ENCODE data around the gene SEPTIN10. TPM values are rescaled to one million over a fixed set of nuclear protein-coding genes. Genes with fewer than 3 reads are reported as not detected.

The SEPTIN10 gene
- total RNA-seq, 2 donors from 2014 or later, result 66.3 to 94.9 TPM

DNA sequence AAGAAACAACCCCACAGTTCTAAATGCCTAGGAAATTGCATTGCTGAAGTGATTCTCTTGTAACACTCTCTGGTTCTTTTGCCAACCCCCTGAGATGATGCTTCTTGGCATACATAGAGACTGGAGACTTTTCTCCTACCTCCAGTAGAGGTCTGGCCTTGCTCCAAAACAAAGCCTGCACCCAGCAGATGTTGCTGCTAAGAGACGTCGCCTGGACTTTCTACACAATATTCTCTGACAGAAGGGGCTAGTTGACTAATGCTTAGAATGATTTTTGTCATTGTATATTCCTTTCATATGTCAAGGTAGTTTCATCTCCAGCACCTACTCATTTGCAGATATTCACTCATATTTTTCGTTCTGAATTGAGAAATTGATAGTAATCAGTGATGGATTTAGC is 25.0 kb upstream of the SEPTIN10 start:
- Histone ChIP-seq H3K27me3 (replicated peaks; ENCODE audit: insufficient read depth) (no peaks in the 10 kb centered on the region), H3K27ac (no peak overlapping the region), H3K9me3 (no peaks in the 10 kb centered on the region), H3K4me1 (replicated peaks) (no peaks in the 10 kb centered on the region), H3K4me3 (no peak overlapping the region), H3K36me3 (no peaks in the 10 kb centered on the region)
- DNase-seq (ENCODE audit: low spot score), result no peak
- TF ChIP-seq POLR2AphosphoS5 (IDR thresholded peaks at IDR 0.05), result no peak
- intact Hi-C loops (cut with DNase I), result no loop called here
- 43% methylated on average over 3 of the region's 3 CpGs for WGBS

DNA sequence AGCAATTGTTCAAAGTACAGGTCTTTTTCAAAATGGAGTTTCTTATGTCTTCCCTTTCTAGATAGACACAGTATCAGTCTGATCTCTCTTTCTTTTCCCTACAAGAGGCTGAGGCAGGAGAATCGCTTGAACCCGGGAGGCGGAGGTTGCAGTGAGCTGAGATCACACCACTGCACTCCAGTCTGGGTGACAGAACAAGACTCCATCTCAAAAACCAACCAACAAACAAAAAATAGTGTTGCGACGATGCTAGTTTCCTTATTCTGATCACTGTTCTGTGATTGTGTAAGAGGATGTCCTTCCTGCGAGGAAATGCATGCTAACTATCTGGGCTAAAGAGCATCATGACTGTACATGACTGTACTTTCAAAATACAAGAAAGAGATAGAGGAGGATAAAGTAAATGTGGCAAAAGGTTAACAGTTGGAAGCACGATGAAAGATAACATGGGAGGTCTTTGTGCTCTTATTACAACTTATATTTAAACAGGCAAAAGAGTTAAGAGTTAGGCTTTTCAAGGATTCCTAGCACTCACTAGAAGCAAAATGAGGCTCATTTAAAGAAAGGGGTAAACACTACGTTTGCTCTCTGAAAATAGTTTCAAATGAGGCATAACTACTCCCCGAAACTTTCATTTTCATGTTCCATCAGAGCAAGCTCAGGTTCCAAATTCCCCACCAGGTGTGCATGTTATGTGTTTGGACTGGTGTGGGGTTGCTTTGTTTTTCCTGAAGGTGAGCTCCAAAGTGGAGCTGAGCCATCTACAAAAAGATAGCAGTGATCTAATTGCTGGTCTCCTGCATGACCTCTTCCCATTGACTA is 24.2 kb upstream of the SEPTIN10 start:
- intact Hi-C loops (cut with DNase I), result no loop called here
- WGBS, result 64% methylated on average over 9 of the region's 9 CpGs
- no peak for DNase-seq (ENCODE audit: low spot score)
- Histone ChIP-seq H3K4me1 (replicated peaks) (no peaks in the 10 kb centered on the region), H3K27me3 (replicated peaks; ENCODE audit: insufficient read depth) (no peaks in the 10 kb centered on the region), H3K36me3 (no peaks in the 10 kb centered on the region), H3K9me3 (no peaks in the 10 kb centered on the region), H3K4me3 (no peak overlapping the region), H3K27ac (no peak overlapping the region)
- no peak for TF ChIP-seq POLR2AphosphoS5 (IDR thresholded peaks at IDR 0.05)
- TF ChIP-seq, protein P1, sequence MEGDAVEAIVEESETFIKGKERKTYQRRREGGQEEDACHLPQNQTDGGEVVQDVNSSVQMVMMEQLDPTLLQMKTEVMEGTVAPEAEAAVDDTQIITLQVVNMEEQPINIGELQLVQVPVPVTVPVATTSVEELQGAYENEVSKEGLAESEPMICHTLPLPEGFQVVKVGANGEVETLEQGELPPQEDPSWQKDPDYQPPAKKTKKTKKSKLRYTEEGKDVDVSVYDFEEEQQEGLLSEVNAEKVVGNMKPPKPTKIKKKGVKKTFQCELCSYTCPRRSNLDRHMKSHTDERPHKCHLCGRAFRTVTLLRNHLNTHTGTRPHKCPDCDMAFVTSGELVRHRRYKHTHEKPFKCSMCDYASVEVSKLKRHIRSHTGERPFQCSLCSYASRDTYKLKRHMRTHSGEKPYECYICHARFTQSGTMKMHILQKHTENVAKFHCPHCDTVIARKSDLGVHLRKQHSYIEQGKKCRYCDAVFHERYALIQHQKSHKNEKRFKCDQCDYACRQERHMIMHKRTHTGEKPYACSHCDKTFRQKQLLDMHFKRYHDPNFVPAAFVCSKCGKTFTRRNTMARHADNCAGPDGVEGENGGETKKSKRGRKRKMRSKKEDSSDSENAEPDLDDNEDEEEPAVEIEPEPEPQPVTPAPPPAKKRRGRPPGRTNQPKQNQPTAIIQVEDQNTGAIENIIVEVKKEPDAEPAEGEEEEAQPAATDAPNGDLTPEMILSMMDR (IDR thresholded peaks at IDR 0.05), result no peak
- no peak for TF ChIP-seq POLR2A (IDR thresholded peaks at IDR 0.05)

DNA sequence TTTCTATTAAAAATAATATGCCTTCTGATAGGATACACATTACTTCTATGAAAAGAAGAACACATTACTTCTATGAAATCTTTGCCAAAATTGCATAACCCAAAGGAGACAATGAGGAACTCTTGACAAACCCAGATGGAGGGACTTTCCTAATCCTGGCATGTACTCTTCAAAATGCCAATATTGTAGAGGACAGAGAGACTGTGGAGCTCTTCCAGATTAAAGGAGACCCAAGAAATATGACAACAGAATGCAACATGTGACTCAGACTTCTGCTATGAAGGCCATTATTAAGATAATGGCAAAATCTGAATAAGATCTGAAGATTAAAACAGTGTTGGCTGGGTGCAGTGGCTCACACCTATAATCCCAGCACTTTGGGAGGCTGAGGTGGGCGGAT is 22.6 kb upstream of the SEPTIN10 start:
- 100% methylated on average over 1 of the region's 1 CpG for WGBS
- intact Hi-C loops (cut with DNase I), result no loop called here
- no peaks in the 10 kb centered on the region for H3K27me3 ChIP-seq (replicated peaks; ENCODE audit: insufficient read depth)
- no peaks in the 10 kb centered on the region for H3K9me3 ChIP-seq
- TF ChIP-seq POLR2A (IDR thresholded peaks at IDR 0.05), result no peak
- no peak overlapping the region for H3K27ac ChIP-seq
- no peak for DNase-seq (ENCODE audit: low spot score)
- no peaks in the 10 kb centered on the region for H3K36me3 ChIP-seq
- no peak overlapping the region for H3K4me3 ChIP-seq
- H3K4me1 ChIP-seq (replicated peaks), result no peaks in the 10 kb centered on the region

DNA sequence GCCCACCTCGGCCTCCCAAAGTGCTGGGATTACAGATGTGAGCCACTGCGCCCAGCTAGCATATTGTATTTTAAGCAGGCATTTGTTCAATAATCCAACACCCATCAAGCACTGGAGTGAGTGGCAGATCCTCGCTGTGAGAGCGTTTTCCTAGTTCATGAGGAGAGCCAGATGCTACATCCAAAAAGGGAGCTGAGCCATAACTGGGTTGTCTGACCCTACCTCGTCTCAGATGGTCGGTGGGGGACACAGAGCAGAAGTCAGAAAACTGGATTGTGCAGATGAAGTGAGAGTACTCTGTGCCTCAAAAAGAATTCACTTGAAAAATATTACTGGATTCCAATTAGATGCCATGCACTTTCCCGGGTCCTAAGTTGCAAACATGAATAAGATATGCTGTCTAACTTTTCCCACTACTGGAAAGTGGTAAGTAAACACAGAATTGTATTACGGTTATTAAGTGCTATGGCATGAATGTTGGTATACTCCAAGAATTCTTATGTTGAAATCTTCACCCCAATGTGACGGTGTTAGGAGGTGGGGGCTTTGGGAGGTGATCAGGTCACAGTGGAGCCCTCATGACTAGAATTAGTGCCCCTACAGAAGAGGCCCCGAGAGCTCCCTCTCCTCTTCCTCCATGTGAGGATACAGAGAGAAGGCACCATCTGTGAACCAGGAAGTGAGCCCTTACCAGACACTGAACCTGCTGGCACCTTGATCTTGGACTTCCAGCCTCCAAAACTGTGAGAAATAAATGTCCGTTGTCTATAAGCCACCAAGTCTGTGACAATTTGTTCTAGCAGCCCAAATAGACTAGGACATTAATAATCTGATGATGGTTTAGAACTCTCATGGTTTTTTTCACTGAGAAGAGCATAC is 21.9 kb upstream of the SEPTIN10 start:
- TF ChIP-seq, protein P1 (IDR thresholded peaks at IDR 0.05), result no peak
- no peak for TF ChIP-seq POLR2A (IDR thresholded peaks at IDR 0.05)
- TF ChIP-seq POLR2AphosphoS5 (IDR thresholded peaks at IDR 0.05), result no peak
- Histone ChIP-seq H3K9me3 (no peaks in the 10 kb centered on the region), H3K4me1 (replicated peaks) (no peaks in the 10 kb centered on the region), H3K36me3 (no peaks in the 10 kb centered on the region), H3K4me3 (no peak overlapping the region), H3K27me3 (replicated peaks; ENCODE audit: insufficient read depth) (no peaks in the 10 kb centered on the region), H3K27ac (no peak overlapping the region)
- 91% methylated on average over 11 of the region's 11 CpGs for WGBS
- no peak for DNase-seq (ENCODE audit: low spot score)
- intact Hi-C loops (cut with DNase I), result no loop called here

DNA sequence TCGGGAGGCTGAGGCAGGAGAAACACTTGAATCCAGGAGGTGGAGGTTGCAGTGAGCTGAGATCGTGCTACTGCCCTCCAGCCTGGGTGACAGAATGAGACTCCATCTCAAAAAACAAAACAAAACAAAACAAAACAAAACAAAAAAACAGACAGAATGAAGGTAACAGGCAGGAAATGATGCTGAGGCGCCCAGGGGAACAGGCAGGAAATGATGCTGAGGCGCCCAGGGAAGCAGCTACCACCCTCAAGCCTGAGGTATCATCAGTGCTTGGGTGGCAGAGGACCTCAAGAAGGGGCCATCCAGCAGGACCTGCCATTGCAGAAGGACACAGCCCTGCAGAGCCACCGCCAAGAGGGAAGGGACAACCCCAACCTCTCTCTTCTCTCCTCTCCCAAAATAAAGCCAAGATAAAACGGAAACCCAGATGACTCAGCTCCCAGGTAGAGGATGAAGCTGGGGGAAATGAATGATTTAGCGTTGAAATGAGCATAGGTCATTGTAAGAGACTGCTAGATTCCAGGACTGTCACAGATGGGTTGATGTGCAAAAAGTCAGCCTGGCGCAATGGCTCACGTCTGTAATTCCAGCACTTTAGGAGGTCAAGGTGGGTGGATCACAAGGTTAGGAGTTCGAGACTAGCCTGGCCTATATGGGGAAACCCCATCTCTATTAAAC is 19.7 kb upstream of the SEPTIN10 start:
- WGBS, result 94% methylated on average over 10 of the region's 10 CpGs
- intact Hi-C loops (cut with DNase I), result no loop called here
- no peak overlapping the region for H3K4me3 ChIP-seq
- no peaks in the 10 kb centered on the region for H3K36me3 ChIP-seq
- H3K4me1 ChIP-seq (replicated peaks), result no peaks in the 10 kb centered on the region
- H3K27me3 ChIP-seq (replicated peaks; ENCODE audit: insufficient read depth), result no peaks in the 10 kb centered on the region
- no peaks in the 10 kb centered on the region for H3K9me3 ChIP-seq
- H3K27ac ChIP-seq, result no peak overlapping the region
- no peak for DNase-seq (ENCODE audit: low spot score)
- TF ChIP-seq, protein P1 (IDR thresholded peaks at IDR 0.05), result no peak
- TF ChIP-seq POLR2AphosphoS5 (IDR thresholded peaks at IDR 0.05) (no peak), POLR2A (IDR thresholded peaks at IDR 0.05) (no peak)
